Activated T-cell treated with anti-CD3 and anti-CD28 coated beads for 24 hours (primary cell): ENCODE results near the gene LTBP2.

Source experiments
- DNase-seq: peaks from one replicate; pipeline ENCODE4 v3.0.0-alpha.2; 2020; ENCODE audit warnings: low read depth

LTBP2 gene

DNA sequence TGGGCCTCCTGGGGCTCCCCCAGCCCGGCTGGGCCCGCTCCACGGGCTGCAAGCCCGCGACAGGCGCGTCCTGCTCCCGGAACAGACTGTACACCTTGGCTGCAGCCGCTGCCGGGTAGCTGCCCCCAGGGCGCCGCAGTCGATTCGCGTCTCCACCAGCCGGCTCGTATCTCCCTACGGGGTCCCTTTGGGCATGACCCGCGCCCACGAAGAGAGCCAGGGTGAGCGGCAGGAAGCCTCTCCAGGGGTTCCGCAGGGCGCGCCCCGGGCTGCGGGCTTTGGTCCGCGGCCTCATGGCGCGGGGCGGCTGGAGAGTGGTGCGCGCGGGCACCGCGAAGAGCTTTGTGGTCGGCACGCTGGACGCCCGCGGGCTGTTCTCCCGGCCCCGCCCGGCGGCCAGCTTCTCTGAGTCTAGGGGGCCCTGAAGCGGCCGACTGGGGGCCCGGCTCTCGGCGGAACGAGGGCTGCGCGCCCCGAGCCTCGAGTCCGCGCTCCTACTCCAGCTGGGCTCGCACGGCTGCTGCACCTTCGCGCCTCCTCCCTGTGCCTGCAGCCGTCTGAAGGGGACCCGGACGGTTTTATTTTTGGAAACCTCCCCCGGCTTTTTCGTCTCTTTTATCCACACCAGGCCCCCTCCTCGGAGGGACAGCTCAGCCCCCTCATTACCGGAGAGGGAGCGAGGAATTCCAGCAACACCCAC is at the start of gene LTBP2:
LTBP2 (minus strand) TSS at position 588 of the 700 bp plus-strand sequence; CDS start at position 295, 293 bp downstream.
- no peak for DNase-seq

DNA sequence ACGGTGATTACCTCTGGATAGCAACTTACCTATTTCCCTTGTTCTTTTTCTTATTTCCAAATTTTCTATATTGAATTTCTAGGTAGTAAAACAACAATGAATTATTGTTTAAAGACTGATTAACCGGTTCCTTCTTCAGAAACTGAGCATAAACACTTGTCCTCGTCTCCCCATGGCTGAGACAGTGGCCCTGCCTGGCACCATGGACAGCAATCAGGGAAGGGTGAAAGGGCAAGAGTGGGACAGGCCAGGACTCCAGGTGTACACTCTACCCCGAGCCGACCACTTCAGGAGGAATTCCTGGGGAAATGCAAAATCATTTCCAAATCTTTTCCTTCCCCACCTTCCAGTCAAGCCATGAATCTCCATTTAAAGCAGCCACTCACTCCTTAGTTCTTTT is 48.8 kb upstream of the LTBP2 start:
- DNase-seq: no peak

DNA sequence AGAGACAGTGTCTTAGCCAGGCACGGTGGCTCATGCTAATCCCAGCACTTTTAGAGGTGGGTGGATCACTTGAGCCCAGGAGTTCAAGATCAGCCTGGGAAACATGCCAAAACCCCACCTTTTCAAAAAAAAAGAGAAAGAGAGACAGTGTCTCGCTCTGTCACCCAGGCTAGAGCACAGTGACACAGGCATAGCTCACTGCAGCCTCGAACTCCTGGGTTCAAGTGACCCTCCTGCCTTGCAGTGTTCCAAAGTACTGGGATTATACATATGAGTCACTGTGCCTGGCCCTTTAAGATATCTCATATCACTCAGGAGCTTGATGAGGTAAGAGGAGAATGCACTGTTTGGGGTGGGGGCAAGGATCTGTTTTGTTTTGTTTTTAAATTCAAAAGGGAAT is 48.1 kb upstream of the LTBP2 start:
- DNase-seq: no peak

DNA sequence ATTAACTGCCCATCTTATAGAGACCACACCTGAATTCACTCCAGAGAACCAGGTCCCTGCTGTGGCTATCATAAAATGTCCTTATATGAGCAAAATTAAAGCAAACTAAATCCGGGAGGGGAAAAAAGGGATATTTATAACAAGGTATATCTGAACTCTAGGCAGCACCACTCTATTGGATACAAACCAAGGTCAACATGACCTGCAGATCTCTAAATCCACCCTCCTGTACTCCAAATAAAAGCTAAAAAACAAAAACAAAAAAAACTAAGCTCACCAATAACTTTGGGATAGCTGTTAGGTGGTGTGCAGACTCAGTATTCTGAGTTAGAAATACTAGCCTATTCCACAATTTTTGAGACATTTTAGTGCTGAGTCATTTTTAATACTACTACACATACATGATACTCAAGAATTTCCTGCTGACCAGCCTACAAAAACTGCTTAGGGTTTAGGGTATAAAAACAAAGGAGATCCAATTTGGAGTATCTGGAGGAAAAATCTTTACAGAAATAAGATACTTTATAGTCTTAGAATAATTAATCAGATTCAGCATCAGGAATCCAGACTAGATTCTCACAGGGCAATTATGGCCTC is 46.6 kb upstream of the LTBP2 start:
- no peak for DNase-seq

DNA sequence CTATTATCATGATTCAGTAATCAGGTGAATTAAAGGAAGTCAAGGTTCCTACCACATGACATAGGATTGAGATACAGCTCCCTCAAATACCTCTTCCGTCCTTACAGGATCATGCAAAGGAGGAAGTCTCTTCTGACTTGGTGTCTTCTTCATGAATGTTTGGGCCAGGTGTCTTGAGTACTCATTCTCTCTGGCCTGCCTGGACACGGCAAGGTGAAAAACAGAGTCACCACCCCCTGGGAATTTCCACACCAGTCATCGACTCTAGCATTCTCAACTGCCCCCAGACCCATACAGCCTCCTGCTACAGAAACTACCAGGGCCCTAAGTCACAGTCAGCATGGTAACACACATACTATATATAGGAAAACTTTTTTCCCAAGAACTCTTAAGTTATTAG is 44.9 kb upstream of the LTBP2 start:
- no peak for DNase-seq

DNA sequence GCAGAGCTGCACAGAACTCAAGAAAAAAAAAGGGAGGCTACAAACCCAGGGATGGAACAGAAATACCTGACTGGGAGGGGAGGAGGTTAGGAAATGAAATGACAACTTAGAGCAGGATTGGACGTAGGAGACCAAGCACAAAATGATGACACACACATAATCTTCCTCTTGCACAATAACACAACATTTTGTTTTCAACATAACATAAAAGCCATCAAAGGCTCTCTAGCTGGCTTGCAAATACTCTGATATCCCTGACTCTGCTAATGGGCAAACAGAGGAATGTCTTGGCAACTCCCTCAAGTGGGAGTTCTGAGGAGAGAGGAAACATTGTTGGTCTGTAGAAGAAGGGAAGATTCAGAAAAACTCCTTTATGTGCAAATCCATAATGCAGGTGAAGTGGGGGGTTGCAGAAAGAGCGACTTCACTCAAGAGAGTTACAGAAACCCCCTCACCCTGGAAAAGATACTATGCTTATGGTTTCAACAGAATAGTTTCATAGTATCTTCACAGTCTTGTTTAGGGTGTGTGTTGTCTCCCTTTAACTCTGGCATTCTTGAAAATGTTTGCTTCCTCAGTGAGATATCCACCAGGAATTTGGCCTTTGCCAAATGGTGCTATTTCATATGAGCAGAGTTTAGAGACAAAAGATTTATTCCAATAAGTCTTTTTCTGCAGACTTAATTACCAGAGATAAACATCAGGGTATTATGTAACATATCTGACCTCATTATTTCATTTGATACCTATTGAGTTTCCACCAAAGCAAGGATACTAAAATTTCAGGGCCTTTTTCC is 43.8 kb upstream of the LTBP2 start:
- no peak for DNase-seq

DNA sequence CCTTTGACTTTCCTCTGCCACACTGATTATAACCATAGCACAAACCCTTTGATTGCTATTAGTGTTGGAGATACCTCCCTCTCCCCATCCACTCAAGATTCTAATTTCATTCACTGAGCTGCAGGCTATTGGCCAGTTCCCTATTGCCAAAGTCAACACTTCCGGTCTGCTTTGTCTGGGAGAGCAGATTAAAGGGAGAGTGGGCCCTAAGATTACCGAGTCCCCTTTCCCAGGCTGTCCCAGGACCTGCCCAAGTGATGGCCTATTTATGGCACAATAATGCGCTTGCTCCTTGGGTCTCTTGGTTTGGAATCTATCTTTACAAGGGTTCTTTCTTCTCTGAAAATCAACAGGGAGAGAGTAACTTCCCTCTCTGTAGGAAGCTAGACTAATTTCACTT is 42.9 kb upstream of the LTBP2 start:
- DNase-seq: no peak

DNA sequence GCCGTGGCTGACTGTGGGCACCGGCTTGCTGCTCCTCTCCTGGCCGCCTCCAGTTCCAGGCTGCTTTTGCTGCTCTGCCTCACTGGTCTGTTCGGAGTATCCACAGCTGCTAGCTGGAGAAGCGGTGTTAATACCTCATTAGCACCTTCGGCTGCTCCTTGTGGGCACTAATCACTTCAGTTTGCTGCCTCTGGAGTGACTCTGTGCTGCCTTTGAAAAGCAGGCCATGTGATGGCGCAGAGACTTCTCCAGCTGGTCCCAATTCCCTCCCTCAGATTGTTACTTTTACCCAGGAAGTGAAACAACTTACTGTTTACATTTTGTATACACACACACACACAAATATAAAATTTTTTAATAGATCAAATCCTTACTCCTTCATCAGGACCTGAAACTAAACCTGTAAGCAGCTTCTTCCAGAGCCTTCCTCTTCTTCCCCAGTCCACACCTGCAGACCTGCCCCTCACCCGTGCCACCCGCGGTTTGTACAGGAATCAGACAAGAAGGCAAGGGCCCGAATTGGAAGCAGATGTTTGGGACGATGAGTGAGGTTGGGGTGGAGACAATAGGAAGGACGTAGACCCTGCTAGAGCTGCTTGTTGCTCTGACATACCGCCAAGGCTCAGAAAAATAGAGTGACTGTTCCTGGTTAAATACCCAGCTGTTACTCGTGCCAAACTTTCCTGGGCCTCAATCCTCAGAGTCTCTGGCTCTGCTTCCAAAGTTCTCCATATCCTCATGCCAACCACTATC is 41.5 kb upstream of the LTBP2 start:
- DNase-seq: no peak

DNA sequence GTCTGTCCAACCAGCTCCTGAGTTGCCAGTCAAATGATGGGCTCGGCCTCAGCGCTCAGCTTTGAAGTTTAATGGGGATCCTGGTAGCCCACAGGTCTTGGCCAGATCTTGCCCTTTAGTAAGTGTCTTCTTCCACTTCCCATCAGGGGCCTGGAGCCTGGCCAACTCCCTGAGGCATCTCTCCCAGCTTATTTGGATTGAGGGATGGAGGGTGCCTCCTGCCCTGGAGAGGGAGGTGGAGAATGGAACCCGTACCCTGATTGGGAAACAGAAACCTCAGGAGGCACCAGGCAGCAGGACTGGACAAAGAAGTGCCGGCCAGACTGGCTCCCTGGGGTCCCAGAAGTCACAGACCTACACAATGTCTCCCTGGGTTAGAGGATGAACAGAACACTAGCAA is 40.5 kb upstream of the LTBP2 start:
- no peak for DNase-seq

DNA sequence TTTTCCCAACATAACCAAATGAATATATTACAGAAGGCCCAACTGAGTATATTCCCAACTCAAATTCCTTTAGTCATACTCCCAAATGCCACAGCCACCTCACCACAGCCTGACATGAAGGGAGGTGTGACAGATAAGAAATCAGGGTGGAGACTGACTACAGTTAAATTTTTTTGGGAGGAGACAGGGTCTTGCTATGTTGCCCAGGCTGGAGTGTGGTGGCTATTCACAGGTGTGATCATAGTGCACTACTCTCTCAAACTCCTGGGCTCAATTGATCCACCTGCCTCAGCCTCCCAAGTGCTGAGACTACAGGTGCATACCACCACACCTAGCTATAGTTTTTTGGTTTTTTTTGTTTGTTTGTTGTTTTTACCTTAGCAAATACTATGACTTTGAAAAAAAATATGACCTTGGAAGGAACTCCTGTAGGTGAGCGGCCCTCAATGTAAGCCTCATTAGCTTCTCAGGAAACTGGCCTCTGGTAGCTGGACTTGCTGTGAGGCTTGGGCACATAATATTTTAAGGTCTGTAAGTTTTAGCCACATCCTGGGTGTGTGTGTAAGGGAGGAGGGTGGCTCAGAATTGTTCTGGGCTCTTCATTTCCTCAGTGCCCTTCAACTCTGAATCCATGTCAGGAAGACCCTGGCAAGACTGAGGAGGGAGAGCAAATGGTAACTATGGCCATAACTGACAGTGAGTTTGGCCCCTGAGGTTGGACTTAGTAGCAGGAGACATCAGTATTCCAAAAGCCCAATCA is 39.1 kb upstream of the LTBP2 start:
- DNase-seq: no peak

DNA sequence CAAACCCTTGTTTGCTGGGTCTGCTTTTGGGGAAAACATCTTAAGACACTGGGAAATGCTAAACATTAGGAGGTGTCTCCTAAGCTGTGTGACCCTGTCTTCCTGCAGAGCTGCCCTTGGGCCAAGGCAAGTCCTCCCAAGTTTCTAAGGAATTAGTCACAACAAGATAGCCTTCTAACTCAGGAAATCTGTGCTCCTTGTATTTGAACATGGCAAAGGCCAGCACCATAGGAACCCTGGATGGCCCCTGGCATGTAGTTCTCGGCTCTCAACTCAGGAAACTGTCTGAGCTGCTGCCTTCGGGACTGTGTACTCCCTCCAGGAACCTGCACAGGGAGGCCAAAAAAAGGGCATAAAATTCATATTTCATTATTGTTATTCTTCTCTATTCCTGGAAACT is 37.6 kb upstream of the LTBP2 start:
- DNase-seq: no peak

DNA sequence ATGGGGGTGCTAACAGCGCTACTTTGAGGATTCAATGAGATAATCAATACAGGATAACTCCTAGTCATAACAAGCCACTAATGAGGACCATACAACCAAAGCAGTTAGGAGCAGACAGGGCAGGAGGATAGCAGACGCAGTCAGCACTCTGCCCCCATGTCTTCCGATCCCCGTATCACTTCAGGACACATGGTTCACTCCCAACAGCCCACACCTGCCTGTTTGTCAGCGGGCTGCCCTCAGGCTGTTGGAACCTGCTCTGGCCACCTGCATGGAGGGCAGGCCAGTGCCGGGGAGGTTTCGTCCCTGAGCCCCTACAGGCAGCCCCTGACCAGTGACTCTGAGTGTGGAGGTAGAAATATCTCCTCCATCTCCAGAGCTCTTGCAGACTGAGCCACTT is 37.1 kb upstream of the LTBP2 start:
- DNase-seq: no peak

DNA sequence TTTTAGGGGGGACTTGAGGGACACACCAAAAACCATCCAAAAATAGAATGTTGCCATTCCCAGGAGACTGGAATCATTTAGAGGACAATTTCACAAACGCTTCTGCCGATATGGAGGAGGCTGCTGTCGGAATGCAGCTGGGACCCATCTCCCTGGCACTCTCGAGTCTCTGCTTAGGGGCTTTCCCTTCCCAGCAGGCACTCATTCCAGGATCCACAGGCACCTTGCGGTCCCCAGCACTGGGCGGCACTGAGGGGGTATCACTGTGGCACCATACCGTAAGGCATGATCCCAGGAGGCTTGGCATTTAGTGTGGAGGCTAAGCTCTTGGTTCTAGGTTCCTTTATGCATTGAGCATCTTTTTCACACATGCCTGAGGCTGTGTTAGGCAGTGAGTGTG is 36.6 kb upstream of the LTBP2 start:
- no peak for DNase-seq

DNA sequence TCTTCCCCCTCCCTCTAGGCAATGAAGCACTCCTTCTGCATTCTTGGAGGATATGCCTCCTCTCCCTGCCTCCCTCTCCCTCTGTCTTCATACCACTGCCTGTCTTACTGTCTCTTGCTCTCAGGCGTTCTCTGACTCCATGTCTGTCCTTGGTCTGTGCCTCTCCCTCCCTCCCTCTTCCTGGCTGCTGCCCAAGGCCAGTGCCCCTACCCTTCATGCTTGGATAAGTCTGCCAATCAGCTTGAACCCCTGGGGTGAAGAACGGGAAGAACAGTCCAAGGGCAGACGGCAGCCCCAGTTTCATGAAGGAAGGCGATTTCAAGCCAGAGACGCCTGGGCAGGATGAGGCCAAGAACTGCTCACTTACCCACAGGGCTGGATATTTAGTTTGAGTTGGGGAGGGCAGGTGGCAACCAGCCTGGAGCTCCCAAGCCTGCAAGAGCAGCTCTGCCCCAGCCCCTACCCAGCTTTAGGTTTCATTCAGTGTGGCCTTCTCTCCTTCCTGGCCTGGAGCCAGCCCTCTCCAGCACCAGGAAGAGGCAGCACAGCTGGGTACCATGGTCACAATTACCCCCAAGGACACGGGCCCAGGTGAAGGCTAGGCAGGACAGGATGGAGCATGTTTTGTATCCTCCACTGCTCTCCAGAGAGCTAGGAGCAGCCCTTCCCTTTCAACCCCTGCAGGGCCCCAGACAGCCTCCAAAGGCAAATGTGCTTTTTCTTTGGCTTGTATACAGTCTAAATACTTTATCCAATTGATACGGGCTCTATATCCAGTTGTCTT is 35.8 kb upstream of the LTBP2 start:
- DNase-seq: no peak

DNA sequence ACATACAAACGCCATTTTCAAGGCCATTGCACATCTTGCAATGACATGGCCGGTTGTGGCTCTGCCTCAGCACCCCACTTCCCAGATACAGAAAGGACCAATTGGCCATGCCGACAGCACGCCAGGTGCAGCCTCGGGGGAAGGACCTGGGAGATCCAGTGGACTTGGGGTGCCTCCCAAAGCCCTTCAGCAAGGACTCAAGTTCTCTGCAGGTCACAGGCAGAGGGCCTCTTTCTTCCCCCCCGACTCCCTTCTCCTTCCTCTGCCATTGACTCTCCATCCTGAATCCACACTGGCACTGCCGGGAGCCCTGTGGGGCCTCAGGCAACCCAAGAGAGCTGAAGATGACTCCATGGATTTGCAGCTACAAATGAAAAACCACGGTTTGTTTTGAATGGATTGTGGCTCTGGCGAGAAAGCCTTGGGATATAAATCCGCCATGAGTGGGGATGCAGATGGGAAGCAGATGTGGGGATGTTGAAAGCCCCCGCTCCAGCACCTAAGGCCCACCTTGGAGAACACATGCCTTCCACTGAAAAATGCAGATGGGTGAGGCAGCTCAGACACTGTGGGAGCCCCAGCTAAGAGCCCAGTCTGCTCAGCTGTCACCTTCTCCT is 35.1 kb upstream of the LTBP2 start:
- DNase-seq: no peak

DNA sequence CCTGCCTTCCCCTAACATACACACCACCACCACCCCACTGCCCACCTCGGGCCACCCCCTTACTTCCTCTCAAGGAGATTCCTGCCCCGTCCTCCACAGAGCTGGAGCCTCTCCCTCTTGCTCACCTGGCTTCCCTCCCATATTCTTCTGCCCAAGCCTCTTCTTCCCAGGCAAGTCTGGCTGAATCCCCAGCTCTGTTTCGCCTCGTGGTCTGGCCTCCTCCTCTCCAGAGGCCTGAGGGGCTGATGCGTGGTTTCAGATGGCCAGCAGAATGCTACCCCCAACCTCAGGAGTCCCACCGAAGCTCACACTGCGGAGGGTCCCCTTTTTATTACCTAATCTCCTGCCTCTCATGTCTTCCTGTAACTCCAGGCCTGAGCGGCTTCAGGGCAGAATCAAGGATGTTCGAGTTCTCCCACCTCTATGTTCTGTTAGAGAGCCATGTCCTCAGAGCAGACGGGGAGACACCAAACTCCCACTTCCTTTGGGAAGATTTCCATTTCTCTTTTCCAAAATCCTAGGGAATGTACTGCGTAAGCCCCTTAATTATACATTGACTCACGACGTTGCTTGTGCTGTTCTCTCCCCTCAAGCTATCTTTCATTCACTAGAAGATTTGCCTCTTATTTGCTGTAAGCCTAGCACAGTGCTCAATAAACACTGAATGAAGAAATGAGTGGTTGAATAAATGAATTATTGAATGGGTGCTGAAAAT is 33.9 kb upstream of the LTBP2 start:
- DNase-seq: no peak

DNA sequence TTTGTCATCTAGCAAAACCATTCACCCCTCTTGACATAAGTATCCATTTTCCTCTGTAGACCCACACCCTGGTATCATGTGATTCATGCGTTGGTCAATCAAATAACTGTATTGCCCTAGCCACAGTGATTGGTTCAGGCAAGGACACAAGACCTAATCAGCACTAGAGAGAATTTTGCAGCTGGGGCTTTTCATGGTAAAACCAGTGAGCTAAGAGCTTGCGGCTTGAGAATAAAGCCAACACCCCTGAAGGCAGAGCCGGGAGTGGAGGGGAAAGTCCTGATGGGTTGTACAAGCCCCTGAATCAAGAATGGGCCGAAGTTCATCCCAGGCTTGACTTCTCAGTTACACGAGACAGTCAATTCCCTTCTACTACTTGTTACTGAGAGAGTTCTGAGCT is 33.2 kb upstream of the LTBP2 start:
- DNase-seq: no peak

DNA sequence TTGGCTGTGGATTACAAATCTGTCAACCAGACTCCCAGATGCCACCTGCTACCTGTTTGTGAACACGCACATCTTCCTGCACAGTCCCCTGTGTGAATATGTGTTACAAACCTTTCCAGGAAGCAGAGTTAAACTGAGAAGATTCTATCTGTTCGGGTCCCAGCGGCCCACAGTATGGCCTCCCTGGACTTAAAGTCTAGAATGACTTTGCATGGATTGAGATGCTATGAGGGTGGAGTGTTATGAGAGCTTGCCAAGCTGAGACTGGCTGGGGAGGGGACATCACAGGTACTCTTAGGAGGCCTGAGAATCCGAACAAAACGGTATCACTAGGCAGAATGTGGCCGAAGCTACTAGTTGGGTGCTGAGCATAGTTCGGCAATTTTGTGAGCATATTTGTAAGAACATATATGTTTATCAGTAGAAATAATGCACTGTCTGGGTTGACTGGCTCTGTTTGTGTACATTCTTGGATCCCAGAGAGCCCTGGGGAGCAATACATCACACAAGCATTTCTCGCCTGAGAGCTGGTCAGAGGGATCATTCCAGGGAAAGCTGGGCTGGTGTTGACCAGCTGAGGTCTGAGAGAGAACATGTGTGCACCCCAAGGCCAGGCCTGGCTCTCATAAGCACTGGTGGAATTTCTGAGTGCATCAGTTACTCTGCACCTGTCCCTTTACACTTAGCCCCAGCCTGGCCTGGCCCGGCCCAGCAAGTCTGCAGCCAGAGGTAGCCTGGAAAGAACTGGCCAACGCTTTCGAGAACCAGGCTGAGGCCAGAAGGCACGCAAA is 29.8 kb upstream of the LTBP2 start:
- DNase-seq: no peak

DNA sequence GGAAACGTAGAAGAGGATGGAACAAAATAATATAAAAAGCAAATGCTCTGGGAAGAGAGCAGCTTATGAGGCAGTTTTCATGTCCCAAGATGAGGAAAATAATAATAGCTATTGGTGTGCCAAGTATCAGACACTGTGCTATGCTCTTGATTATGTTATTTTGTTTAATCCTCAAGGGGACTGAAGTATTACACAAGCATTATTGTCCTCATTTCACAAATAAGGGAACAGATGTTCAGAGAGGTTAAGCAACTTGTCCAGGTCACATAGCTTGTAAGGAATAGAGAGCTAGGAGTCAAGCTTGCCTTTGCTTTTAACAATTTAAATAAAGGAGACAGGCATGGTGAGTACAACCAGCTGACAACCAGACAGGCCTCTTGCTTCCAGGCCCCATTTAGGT is 26.9 kb upstream of the LTBP2 start:
- no peak for DNase-seq
